Measurements from ENCODE around the gene CYTIP.

CYTIP gene
- total RNA-seq = 305 to 721 (median 349) reads per million in 9 experiments

GRCh38 chr2:157443795-157444640 lies at the start of gene CYTIP:
Gene CYTIP (minus strand): TSS chr2:157444089. CDS start chr2:157444020, 69 bp downstream.
- H3K36me3 Mint-ChIP-seq (ENCODE audit: insufficient read depth) = peaks cover 57% of the 10 kb centered on the region

DNA sequence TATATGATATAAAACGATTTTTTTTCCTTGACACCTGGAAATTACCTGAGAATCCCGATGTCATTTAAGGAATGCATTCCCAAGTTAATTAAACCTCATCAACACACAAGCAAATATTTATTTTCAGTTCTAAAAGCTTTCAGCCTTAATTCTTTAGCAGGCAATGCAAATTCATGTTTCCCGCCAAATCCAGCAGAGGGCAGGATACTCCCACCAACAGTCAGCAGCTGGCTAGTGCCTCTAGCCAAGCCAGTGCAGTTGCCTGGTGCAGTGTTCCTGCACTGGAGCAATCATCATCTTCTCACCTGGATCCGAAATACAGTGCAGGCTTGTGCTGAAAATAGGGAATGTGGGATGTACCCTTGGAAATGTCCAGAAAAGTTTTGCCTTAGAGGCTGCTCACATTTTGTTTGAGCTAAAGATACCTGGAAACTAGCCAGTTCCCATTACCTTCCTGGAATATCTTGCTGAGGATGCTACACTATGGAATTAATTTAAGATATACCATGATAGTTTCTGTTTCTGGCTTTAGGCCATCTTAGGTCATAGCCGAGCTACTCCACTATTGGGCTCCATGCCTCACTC lies 48.4 kb upstream of the CYTIP start:
- Mint-ChIP-seq H3K27ac (no peak overlapping the region), H3K4me1 (ENCODE audit: low read depth in 2 of 2) (peaks cover 0 to 13% of the 10 kb centered on the region in 2 donors), H3K36me3 (ENCODE audit: insufficient read depth) (no peaks in the 10 kb centered on the region), H3K9me3 (no peaks in the 10 kb centered on the region), H3K27me3 (peaks cover 0 to 1% of the 10 kb centered on the region in 2 donors), H3K4me3 (no peak overlapping the region)
- DNase-seq = peak; percentile 60 to 64 (median 63)
- peak; percentile 97 for ATAC-seq (replicated peaks)

More at GRCh38 chr2:157443795-157444640, at the start of gene CYTIP:
- Mint-ChIP-seq H3K27me3 (no peaks in the 10 kb centered on the region), H3K27ac (peak within 1 kb of the TSS; percentile 90 to 93), H3K4me3 (peak within 1 kb of the TSS; percentile 79 to 87), H3K4me1 (ENCODE audit: low read depth in 2 of 2) (peaks cover 41 to 45% of the 10 kb centered on the region in 2 donors), H3K9me3 (no peaks in the 10 kb centered on the region)
- ATAC-seq (replicated peaks) = peak; percentile 51
- DNase-seq = peak in 2 of 3 experiments; percentile 38 to 49

DNA sequence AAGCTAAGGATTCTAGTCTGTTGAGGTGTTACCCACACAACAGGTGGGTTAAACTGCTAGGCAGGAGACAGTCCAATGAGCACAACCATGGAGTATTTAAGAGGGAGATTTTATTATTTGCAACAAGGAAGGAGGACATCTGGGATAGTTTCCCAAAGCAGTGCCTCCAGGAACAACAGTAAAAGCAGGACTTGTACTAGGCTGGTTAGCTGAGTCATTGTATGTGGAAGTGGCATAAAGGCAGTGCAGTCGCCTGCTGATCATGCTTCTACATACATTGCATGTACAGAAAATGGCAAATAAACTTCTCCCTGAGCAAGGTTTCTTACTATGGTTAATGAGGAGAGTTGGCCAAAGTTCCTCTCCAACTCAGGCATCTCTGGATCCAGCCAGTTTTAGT lies 46.1 kb upstream of the CYTIP start:
- no peak overlapping the region for H3K27ac Mint-ChIP-seq
- H3K9me3 Mint-ChIP-seq = no peaks in the 10 kb centered on the region
- DNase-seq (no peak), ATAC-seq (replicated peaks) (no peak)
- peaks cover 4 to 13% of the 10 kb centered on the region in 2 donors for H3K4me1 Mint-ChIP-seq (ENCODE audit: low read depth in 2 of 2)
- H3K36me3 Mint-ChIP-seq (ENCODE audit: insufficient read depth) = no peaks in the 10 kb centered on the region
- no peak overlapping the region for H3K4me3 Mint-ChIP-seq
- H3K27me3 Mint-ChIP-seq = peaks cover 0 to 9% of the 10 kb centered on the region in 2 donors

DNA sequence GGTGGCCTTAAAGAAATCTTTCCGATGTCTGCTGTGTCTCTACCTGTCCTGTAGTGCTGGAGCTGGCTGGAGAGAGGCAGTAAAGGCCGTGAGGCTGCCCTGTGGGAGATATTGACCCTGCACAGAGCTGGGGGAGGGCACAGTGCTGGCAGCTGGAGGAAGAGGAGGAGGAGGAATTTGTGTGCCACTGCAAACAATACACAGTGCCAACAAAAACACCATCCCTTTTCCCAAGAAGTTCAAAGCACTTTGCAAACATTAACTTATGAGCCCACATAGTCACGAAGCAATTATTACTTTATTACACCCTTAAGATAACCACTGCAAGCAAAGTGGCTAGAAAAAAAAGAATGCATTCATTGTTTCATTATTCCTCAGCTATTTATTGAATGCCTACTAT lies 45.0 kb upstream of the CYTIP start:
- Mint-ChIP-seq H3K27ac (no peak overlapping the region), H3K4me1 (ENCODE audit: low read depth in 2 of 2) (peaks cover 4 to 13% of the 10 kb centered on the region in 2 donors), H3K27me3 (peaks cover 0 to 9% of the 10 kb centered on the region in 2 donors), H3K9me3 (no peaks in the 10 kb centered on the region), H3K36me3 (ENCODE audit: insufficient read depth) (no peaks in the 10 kb centered on the region), H3K4me3 (no peak overlapping the region)
- ATAC-seq (replicated peaks) (no peak), DNase-seq (no peak)

- Mint-ChIP-seq H3K27ac (no peak overlapping the region), H3K36me3 (ENCODE audit: insufficient read depth) (no peaks in the 10 kb centered on the region), H3K4me3 (no peak overlapping the region), H3K4me1 (ENCODE audit: low read depth in 2 of 2) (peaks cover 4 to 6% of the 10 kb centered on the region in 2 donors), H3K27me3 (peaks cover 0 to 9% of the 10 kb centered on the region in 2 donors), H3K9me3 (no peaks in the 10 kb centered on the region)
- DNase-seq (no peak), ATAC-seq (replicated peaks) (no peak)
Measured at GRCh38 chr2:157487747-157488146, 43.9 kb upstream of the CYTIP start.

DNA sequence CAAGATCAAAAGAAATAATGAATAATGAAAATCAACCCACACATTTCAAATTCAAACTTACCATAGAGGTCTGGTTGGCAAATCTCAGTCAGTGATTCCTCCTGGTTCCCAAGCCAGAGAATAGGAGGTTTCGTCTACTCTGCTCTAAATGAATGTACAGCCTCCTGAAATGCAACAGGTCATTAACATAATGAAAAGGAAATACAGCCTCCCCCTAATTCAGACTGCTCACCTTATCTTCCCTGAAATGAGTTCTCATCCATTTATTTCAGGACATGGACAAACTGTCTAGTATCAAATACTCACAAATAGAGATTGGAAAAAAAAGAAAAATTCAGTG lies 43.4 kb upstream of the CYTIP start:
- peaks cover 0 to 9% of the 10 kb centered on the region in 2 donors for H3K27me3 Mint-ChIP-seq
- DNase-seq (no peak), ATAC-seq (replicated peaks) (no peak)
- no peak overlapping the region for H3K4me3 Mint-ChIP-seq
- H3K4me1 Mint-ChIP-seq (ENCODE audit: low read depth in 2 of 2) = peaks cover 1 to 4% of the 10 kb centered on the region in 2 donors
- no peak overlapping the region for H3K27ac Mint-ChIP-seq
- no peaks in the 10 kb centered on the region for H3K9me3 Mint-ChIP-seq
- H3K36me3 Mint-ChIP-seq (ENCODE audit: insufficient read depth) = no peaks in the 10 kb centered on the region

GRCh38 chr2:157486596-157487270 lies 42.8 kb upstream of the CYTIP start:
- Mint-ChIP-seq H3K36me3 (ENCODE audit: insufficient read depth) (no peaks in the 10 kb centered on the region), H3K27ac (no peak overlapping the region)
- ATAC-seq (replicated peaks) = no peak

GRCh38 chr2:157480182-157480961 lies 36.5 kb upstream of the CYTIP start:
- ATAC-seq (replicated peaks) (no peak), DNase-seq (no peak)
- Mint-ChIP-seq H3K27me3 (no peaks in the 10 kb centered on the region), H3K9me3 (no peaks in the 10 kb centered on the region), H3K36me3 (ENCODE audit: insufficient read depth) (no peaks in the 10 kb centered on the region), H3K4me1 (ENCODE audit: low read depth in 2 of 2) (peaks cover 10% of the 10 kb centered on the region in 2 donors), H3K27ac (no peak overlapping the region), H3K4me3 (peak overlapping the region in 1 of 2 donors; percentile 17)

More at GRCh38 chr2:157486596-157487270, 42.8 kb upstream of the CYTIP start:
- no peak overlapping the region for H3K4me3 Mint-ChIP-seq
- DNase-seq = no peak
- no peaks in the 10 kb centered on the region for H3K9me3 Mint-ChIP-seq
- H3K27me3 Mint-ChIP-seq = peaks cover 0 to 9% of the 10 kb centered on the region in 2 donors
- H3K4me1 Mint-ChIP-seq (ENCODE audit: low read depth in 2 of 2) = peaks cover 0 to 4% of the 10 kb centered on the region in 2 donors

DNA sequence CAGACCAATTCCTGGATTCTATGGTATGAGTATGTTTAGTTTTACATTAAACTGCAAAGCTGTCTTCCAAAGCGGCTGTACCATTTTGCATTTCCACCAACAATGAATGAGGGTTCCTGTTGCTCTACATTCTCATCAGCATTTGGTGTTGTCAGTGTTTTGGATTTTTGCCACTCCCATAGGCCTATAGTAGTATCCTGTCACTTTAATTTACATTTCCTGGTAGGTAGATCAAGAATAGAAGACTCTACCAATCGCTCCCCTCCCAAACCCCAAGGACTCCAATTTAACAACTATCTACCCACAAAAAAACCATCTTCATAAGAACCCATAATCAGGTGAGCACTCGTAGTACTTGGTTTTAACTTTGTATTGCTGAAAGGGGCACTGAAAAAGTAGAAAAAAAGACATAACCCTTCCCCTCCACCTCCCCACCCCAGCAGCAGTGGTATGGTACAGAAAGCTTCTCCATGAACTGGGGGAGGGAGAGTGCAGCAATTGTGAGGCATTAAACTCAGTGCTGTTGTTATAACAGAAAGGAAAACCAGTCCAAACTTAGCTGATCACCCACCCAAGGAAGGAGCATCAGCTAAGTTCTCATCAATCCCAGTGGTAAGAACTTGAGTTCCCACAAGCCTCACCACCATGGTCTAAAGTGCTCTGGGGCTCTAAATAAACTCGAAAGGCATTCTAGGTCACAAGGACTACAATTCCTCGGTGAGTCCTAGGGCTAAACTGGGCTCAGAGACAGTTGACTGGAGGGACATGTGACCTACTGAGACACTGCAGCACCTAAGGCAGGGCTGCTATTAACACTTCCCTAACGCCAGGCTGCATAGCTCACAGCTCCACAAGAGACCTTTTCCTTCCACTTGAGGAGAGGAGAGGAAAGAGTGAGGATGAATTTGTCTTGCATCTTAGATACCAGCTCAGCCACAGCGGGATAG lies 35.5 kb upstream of the CYTIP start:
- Mint-ChIP-seq H3K27me3 (no peaks in the 10 kb centered on the region), H3K27ac (peak overlapping the region in 1 of 2 donors; percentile 75), H3K4me1 (ENCODE audit: low read depth in 2 of 2) (peaks cover 10% of the 10 kb centered on the region in 2 donors), H3K9me3 (no peaks in the 10 kb centered on the region), H3K4me3 (no peak overlapping the region), H3K36me3 (ENCODE audit: insufficient read depth) (no peaks in the 10 kb centered on the region)
- no peak for ATAC-seq (replicated peaks)
- DNase-seq = no peak

DNA sequence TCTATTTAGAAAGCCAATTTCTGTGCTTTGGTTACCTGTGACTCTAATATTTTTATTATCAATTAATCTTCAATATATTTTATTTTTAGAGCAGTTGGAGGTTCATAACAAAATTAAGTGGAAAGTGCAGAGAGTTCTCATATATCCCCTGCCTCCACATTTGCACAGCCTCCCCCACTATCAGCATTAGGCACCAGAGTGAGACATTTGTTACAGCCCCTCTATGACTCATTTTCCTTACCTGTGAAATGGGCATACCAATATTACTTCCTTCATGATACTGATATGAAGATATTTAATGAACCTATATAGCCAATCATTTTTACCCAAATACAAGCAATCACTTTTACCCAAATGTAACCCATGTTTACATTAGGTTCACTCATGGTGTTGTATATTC lies 34.0 kb upstream of the CYTIP start:
- Mint-ChIP-seq H3K4me3 (no peak overlapping the region), H3K4me1 (ENCODE audit: low read depth in 2 of 2) (peaks cover 10% of the 10 kb centered on the region in 2 donors), H3K9me3 (no peaks in the 10 kb centered on the region), H3K27me3 (no peaks in the 10 kb centered on the region), H3K27ac (no peak overlapping the region), H3K36me3 (ENCODE audit: insufficient read depth) (no peaks in the 10 kb centered on the region)
- ATAC-seq (replicated peaks) (no peak), DNase-seq (no peak)

- Mint-ChIP-seq H3K9me3 (no peaks in the 10 kb centered on the region), H3K4me1 (ENCODE audit: low read depth in 2 of 2) (peaks cover 10% of the 10 kb centered on the region in 2 donors), H3K27me3 (no peaks in the 10 kb centered on the region), H3K4me3 (no peak overlapping the region), H3K36me3 (ENCODE audit: insufficient read depth) (no peaks in the 10 kb centered on the region), H3K27ac (peak overlapping the region; percentile 23 to 25)
- DNase-seq (no peak), ATAC-seq (replicated peaks) (no peak)
Measured at GRCh38 chr2:157476953-157477709, 33.2 kb upstream of the CYTIP start.
